GM19372 (cell line): ENCODE data around the gene PRDM4.
"Not testable (repeated sequence)": the region's sequence is repeated elsewhere in the genome, so short reads cannot be mapped to it uniquely, and the experiment has no call there.

ENCODE experiments used
- ATAC-seq: cut with Tn5 transposase; IDR thresholded peaks from one replicate; pipeline ENCODE4 v1.9.1; 2021; ENCODE audit warnings: mild to moderate bottlenecking, low read depth, moderate library complexity; ENCODE audit not compliant: unreplicated experiment

PRDM4 gene

DNA sequence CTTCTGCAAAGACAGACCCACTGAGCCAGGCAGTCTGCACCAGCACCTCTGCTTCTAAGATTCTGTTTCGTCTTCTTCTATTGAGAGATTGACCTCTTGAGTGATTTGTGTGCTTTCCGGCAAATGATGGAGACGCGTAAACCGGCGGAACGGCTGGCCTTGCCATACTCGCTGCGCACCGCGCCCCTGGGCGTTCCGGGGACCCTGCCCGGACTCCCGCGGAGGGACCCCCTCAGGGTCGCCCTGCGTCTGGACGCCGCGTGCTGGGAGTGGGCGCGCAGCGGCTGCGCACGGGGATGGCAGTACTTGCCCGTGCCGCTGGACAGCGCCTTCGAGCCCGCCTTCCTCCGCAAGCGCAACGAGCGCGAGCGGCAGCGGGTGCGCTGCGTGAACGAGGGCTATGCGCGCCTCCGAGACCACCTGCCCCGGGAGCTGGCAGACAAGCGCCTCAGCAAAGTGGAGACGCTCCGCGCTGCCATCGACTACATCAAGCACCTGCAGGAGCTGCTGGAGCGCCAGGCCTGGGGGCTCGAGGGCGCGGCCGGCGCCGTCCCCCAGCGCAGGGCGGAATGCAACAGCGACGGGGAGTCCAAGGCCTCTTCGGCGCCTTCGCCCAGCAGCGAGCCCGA, 14.3 kb upstream of the PRDM4 start:
- no peak for ATAC-seq

- no peak for ATAC-seq
Observed at GRCh38 chr12:107774349-107775029, 13.6 kb upstream of the PRDM4 start, which contains the start of gene ASCL4. TSS of gene ASCL4 (plus strand) at chr12:107774704. CDS start at chr12:107775219, 515 bp downstream.

DNA sequence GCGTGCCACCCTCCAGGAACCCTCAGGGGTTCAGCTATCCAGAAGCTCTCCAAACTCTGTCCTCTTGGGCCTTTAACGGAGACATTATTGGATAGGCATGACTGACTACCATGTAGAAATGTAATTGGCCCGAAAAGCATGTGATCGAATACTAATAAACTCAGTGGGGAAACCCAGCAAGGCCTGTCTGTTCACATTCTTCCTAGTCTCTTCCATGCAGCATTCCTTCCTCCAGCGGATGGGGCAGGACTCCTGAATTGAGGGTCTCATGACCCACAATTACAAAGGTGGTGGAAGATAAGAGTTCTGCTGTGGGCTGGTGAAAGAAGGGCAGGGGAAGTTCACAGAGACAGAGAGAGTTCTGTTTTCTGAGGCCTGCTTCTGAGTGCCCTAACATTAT, 6.5 kb upstream of the PRDM4 start:
- no peak for ATAC-seq

DNA sequence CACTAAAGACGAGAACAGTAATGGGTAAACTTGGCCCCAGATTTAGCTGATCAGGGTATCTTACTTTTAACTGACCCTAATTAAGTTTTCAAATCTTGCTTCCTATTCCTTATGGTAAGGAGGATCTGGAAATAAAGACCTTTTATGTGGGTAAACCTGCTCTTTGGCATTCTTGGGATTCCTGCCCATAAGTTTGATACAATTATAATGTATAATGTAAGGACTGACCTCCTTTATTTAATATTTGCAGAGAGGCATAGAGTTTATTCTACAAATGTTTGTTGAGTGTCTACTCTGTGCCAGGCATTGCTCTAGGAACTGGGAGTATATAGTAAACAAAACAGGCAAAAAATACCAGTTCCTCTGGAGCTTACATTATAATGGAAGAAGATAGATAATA, 4.4 kb upstream of the PRDM4 start:
- no peak for ATAC-seq

- no peak for ATAC-seq
Observed at GRCh38 chr12:107764626-107765025, 3.7 kb upstream of the PRDM4 start.

DNA sequence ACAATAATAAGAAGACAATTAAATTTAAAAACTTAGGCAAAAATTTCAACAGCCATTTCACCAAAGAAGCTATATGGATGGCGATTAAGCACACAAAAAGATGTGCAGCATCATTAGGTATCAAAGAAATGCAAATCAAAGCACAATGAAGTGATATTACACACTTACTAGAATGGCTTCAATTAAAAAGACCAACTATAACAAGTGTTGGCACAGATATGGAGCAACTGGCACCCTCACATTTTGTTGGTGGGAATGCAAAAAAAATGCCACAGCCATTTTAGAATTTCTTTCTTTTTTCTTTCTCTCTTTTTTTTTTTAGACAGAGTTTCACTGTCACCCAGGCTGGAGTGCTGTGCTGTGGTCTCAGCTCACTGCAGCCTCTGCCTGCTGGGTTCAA, 1.9 kb upstream of the PRDM4 start:
- no peak for ATAC-seq

GRCh38 chr12:107761502-107761904, 566 bp upstream of the PRDM4 start:
- no peak for ATAC-seq

GRCh38 chr12:107760207-107760808, 629 bp downstream of the PRDM4 start:
- ATAC-seq: peak; percentile 8

GRCh38 chr12:107759410-107759809, 1.5 kb downstream of the PRDM4 start:
- ATAC-seq: no peak

GRCh38 chr12:107749083-107749482, 11.9 kb downstream of the PRDM4 start:
- no peak for ATAC-seq

GRCh38 chr12:107748472-107748871, 12.5 kb downstream of the PRDM4 start:
- ATAC-seq: no peak

DNA sequence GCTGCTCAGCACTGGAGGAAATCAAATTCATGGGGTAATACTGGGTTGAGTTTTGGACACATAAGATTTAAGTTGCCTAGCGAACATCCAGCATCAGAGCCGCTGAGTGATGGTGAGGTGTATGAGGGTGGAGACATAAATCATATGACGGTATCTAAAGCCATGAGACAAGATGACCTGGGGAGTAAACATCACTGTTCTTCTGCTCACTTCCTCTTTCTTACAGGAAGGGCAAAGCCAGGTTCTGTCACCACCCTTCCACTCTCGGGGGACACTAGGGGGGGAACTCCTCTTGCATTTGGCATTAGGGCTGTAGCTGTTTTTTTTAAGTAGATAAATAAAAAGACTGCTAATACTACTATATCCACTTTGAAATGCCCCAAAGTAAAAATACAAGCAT, 24.0 kb downstream of the PRDM4 start:
- peak; percentile 99 for ATAC-seq

DNA sequence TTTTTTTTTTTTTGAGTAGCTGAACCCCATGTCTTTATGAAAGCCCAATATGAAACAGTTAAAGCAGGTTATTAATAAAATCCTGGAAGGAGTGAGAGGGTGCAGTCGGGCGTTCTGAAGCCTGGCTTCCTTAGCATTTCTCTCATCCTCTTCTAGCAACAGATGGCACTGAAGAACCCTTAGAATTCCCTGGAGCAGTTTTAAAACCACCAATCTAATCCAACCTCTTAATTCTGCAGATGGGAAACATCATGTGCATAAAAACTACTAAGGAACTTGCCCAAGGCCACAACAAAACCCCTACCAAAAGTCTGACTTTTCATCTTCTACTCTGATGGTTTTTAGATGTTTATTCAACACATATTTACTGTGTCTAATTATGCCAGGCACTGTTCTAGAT, 25.2 kb downstream of the PRDM4 start:
- no peak for ATAC-seq

GRCh38 chr12:107734139-107734538, 26.8 kb downstream of the PRDM4 start:
- no peak for ATAC-seq

DNA sequence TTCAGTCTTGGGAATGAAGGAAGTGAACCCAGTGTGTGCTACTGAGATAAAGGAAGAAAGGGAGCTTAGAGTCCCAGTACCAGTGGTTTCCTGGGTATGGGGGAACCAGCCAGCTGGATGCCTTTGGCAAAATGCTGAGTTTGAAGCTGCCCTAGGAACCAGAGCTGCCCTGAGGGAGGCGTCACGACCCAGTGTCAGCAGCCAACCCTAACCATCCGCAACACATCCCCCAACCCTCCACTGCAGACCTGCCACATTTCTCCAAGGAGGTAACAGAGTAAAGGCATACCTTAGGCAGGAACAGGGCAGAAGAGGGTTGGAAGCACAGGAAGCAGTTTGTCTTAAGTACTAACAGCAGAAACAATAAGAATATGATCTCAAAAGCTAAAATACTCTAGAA, 28.6 kb downstream of the PRDM4 start:
- ATAC-seq: no peak

DNA sequence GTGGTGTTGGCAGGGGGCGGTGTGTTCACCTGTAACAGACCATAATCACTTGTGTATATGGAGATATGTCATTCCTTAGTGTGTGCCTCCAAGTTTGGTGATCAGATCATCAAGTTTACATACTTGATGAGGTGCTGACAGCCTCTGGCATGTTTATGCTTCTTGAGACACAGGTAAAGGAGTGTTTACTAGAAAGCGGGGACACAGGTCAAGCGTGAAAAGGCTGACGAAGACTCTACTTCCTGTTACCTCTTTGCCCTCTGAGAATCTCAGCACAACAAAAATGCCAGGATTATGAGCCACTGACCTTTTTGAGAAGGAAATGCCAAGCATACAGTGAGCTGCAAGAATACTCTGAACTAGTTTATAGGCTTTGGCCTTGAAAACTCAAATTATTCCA, 29.6 kb downstream of the PRDM4 start:
- no peak for ATAC-seq

GRCh38 chr12:107730618-107731341, 30.2 kb downstream of the PRDM4 start:
- no peak for ATAC-seq

DNA sequence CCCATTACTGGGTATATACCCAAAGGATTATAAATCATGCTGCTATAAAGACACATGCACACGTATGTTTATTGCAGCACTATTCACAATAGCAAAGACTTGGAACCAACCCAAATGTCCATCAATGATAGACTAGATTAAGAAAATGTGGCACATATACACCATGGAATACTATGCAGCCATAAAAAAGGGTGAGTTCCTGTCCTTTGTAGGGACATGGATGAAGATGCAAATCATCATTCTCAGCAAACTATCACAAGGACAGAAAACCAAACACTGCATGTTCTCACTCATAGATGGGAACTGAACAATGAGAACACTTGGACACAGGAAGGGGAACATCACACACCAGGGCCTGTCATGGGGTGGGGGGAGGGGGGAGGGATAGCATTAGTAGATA, 33.2 kb downstream of the PRDM4 start:
- not testable (repeated sequence) for ATAC-seq

DNA sequence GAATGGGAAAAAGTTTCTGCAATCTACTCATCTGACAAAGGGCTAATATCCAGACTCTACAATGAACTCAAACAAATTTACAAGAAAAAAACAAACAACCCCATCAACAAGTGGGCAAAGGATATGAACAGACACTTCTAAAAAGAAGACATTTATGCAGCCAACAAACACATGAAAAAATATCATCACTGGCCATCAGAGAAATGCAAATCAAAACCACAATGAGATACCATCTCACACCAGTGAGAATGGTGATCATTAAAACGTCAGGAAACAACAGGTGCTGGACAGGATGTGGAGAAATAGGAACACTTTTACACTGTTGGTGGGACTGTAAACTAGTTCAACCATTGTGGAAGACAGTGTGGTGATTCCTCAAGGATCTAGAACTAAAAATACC, 33.6 kb downstream of the PRDM4 start:
- ATAC-seq: not testable (repeated sequence)

GRCh38 chr12:107718606-107719005, 42.3 kb downstream of the PRDM4 start:
- no peak for ATAC-seq

DNA sequence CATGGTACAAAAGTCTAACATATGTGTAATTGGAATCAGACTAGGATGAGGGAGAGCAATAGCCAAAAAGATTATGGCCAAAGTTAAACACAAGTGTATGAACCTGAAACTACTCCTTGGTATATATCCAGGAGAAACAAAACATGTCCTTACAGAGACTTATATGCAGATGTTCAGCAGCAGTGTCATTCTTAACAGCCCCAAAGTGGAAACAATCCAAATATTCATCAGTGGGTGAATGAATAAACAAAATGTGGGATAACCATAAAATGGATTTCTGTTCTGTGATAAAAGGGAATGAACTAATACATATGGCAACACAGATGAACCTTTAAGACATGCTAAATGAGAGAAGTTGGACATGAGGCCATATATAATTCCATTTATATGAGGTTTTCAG, 45.2 kb downstream of the PRDM4 start:
- no peak for ATAC-seq
